ENCODE data around the gene ANO7.

DNA sequence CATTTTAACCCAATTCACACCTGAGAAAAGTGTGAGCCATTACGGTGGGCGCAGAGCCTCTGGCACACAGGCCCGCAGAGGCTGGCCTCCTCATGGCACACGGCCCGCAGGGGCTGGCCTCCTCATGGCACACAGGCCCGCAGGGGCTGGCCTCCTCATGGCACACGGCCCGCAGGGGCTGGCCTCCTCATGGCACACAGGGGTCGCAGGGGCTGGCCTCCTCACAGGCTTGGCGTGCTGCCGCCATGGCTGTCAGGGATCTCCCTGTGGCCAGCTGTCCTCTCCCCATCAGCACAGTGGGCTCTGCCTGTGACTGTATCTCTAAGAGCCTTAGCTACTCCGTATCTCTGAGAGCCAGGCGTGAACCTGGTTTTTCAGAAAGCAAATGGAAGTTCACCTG is 24.6 kb downstream of the ANO7 start:
- TF ChIP-seq, protein P1, sequence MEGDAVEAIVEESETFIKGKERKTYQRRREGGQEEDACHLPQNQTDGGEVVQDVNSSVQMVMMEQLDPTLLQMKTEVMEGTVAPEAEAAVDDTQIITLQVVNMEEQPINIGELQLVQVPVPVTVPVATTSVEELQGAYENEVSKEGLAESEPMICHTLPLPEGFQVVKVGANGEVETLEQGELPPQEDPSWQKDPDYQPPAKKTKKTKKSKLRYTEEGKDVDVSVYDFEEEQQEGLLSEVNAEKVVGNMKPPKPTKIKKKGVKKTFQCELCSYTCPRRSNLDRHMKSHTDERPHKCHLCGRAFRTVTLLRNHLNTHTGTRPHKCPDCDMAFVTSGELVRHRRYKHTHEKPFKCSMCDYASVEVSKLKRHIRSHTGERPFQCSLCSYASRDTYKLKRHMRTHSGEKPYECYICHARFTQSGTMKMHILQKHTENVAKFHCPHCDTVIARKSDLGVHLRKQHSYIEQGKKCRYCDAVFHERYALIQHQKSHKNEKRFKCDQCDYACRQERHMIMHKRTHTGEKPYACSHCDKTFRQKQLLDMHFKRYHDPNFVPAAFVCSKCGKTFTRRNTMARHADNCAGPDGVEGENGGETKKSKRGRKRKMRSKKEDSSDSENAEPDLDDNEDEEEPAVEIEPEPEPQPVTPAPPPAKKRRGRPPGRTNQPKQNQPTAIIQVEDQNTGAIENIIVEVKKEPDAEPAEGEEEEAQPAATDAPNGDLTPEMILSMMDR (IDR thresholded peaks at IDR 0.05; ENCODE audit: poor library complexity, severe bottlenecking), result no peak
- TF ChIP-seq EZH2 (IDR thresholded peaks at IDR 0.05; ENCODE audit: borderline replicate concordance, insufficient read depth, low read length, poor library complexity, severe bottlenecking) (no peak), POLR2AphosphoS5 (IDR thresholded peaks at IDR 0.05) (no peak), MXI1 (conservative IDR thresholded peaks at IDR 0.05; ENCODE audit: poor library complexity, severe bottlenecking) (no peak), SMC3 (conservative IDR thresholded peaks at IDR 0.05; ENCODE audit: poor library complexity) (no peak), EP300 (conservative IDR thresholded peaks at IDR 0.05; ENCODE audit: poor library complexity, severe bottlenecking) (no peak), TAF1 (IDR thresholded peaks at IDR 0.05; ENCODE audit: low read depth) (no peak), RAD21 (conservative IDR thresholded peaks at IDR 0.05) (no peak)
- TF ChIP-seq, protein P2, sequence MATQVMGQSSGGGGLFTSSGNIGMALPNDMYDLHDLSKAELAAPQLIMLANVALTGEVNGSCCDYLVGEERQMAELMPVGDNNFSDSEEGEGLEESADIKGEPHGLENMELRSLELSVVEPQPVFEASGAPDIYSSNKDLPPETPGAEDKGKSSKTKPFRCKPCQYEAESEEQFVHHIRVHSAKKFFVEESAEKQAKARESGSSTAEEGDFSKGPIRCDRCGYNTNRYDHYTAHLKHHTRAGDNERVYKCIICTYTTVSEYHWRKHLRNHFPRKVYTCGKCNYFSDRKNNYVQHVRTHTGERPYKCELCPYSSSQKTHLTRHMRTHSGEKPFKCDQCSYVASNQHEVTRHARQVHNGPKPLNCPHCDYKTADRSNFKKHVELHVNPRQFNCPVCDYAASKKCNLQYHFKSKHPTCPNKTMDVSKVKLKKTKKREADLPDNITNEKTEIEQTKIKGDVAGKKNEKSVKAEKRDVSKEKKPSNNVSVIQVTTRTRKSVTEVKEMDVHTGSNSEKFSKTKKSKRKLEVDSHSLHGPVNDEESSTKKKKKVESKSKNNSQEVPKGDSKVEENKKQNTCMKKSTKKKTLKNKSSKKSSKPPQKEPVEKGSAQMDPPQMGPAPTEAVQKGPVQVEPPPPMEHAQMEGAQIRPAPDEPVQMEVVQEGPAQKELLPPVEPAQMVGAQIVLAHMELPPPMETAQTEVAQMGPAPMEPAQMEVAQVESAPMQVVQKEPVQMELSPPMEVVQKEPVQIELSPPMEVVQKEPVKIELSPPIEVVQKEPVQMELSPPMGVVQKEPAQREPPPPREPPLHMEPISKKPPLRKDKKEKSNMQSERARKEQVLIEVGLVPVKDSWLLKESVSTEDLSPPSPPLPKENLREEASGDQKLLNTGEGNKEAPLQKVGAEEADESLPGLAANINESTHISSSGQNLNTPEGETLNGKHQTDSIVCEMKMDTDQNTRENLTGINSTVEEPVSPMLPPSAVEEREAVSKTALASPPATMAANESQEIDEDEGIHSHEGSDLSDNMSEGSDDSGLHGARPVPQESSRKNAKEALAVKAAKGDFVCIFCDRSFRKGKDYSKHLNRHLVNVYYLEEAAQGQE (IDR thresholded peaks at IDR 0.05; ENCODE audit: borderline replicate concordance), result no peak

Data from neural cell (in vitro differentiated cells).